HepG2 (cell line): ENCODE data around the gene SLC1A3. TPM values are rescaled to one million over a fixed set of nuclear protein-coding genes. Genes with fewer than 3 reads are reported as not detected.

ENCODE experiments used
- ATAC-seq: fragments of 200-7000 bp; cut with Tn5 transposase; 3 replicates; pipeline ENCODE4 v1.9.1; 2020; ENCODE audit warnings: mild to moderate bottlenecking, moderate library complexity
- BruUV-seq: library from RNA; stranded (reverse); fragments of 400-500 nt; replicated peaks from 2 replicates; lab custom pipeline; 2021; lab: Mats Ljungman, UMichigan
- CTCF ChIA-PET: fragments of 300-600 bp; formaldehyde crosslinking; extraction: SDS; loops from one replicate; lab custom pipeline; 2021; ENCODE audit warnings: low total read pairs, inconsistent platforms, low intra/inter-chr PET ratio; lab: Yijun Ruan, JAX
- POLR2A ChIA-PET: fragments of 350-600 bp; sonication (Branson Sonifier 250); formaldehyde crosslinking; loops from one replicate; lab custom pipeline; 2020; ENCODE audit warnings: antibody characterized with exemption, inconsistent platforms; lab: Yijun Ruan, JAX
- DNase-seq: peaks from one replicate; pipeline ENCODE4 v3.0.0-alpha.2; 2015; ENCODE audit warnings: low spot score
- FAIRE-seq: peaks from 3 replicates; lab custom pipeline; 2011; peaks lifted over from hg19 to GRCh38; lab: Jason Lieb, UNC
- H2AFZ ChIP-seq: one replicate; pipeline ENCODE4 v1.6.1; 2011; ENCODE audit warnings: low read length, inconsistent platforms
- H3K27ac ChIP-seq: fragments of 300-600 bp; 3 replicates; pipeline ENCODE4 v1.8.0; 2011; ENCODE audit warnings: mixed run types, mild to moderate bottlenecking, mixed read lengths, low read length, inconsistent platforms; ENCODE audit not compliant: insufficient read depth; ENCODE audit errors: extremely low read length
- H3K27me3 ChIP-seq, 2 experiments: fragments of 200-600 bp in 1 of 2; 2 replicates in 1 of 2; 3 replicates in 1 of 2; pipeline versions ENCODE4 v1.6.0 to v1.8.0; 2011; ENCODE audit warnings: low read length in 2 of 2, mild to moderate bottlenecking in 2 of 2, moderate library complexity in 2 of 2, inconsistent platforms in 1 of 2; ENCODE audit not compliant: insufficient read depth in 2 of 2, control insufficient read depth in 1 of 2
- H3K36me3 ChIP-seq, 2 experiments: fragments of 200-600 bp in 1 of 2; replicated peaks in 1 of 2; 2 replicates in 1 of 2; 3 replicates in 1 of 2; pipeline versions ENCODE4 v1.5.1 to v1.8.0; 2011; ENCODE audit warnings: low read length in 2 of 2, inconsistent platforms in 1 of 2; ENCODE audit not compliant: insufficient read depth in 2 of 2, control insufficient read depth in 1 of 2
- H3K4me1 ChIP-seq: 2 replicates; pipeline ENCODE4 v1.5.1; 2012; ENCODE audit warnings: low read length, inconsistent platforms; ENCODE audit not compliant: insufficient read depth
- H3K4me2 ChIP-seq: 2 replicates; pipeline ENCODE4 v1.6.0; 2011; ENCODE audit warnings: low read depth, low read length, inconsistent platforms
- H3K4me3 ChIP-seq, 3 experiments: fragments of 200-600 bp in 1 of 3; sonication (generic), shearing (Covaris generic) in 1 of 3; replicated peaks in 1 of 3; 2 replicates each; pipeline ENCODE4 v1.5.1; 2011 to 2016; ENCODE audit warnings: low read length in 3 of 3, inconsistent platforms in 2 of 3, low read depth in 2 of 3, mild to moderate bottlenecking in 2 of 3, control low read depth in 1 of 3, mixed read lengths in 1 of 3; ENCODE audit not compliant: insufficient read depth in 1 of 3
- H3K79me2 ChIP-seq: one replicate; pipeline ENCODE4 v1.6.1; 2011; ENCODE audit warnings: low read length, inconsistent platforms; ENCODE audit not compliant: insufficient read depth
- H3K9ac ChIP-seq: 2 replicates; pipeline ENCODE4 v1.6.0; 2011; ENCODE audit warnings: mild to moderate bottlenecking, low read depth, low read length, inconsistent platforms; ENCODE audit not compliant: insufficient read depth
- H3K9me3 ChIP-seq: 2 replicates; pipeline ENCODE4 v1.5.1; 2012; ENCODE audit warnings: mild to moderate bottlenecking, low read length
- H4K20me1 ChIP-seq: 2 replicates; pipeline ENCODE4 v1.6.0; 2011; ENCODE audit warnings: inconsistent platforms, mild to moderate bottlenecking, low read length, moderate library complexity; ENCODE audit not compliant: insufficient read depth
- FOXK2 ChIP-seq: fragments of 450-650 bp; IDR thresholded peaks from 2 replicates; pipeline ENCODE4 v1.6.1; 2016
- HMGA1 ChIP-seq: sonication (generic); formaldehyde crosslinking; conservative IDR thresholded peaks from 2 replicates; pipeline ENCODE4 v1.4.0; 2020; ENCODE audit warnings: missing genetic modification reagents
- HNF4G ChIP-seq, 2 experiments: sonication (generic) in 1 of 2; formaldehyde crosslinking in 1 of 2; IDR thresholded peaks; 2 replicates each; pipeline versions ENCODE4 v1.4.0 to v1.6.1; 2011 to 2020; ENCODE audit warnings: borderline replicate concordance in 2 of 2, low read depth in 2 of 2, mild to moderate bottlenecking in 2 of 2, low read length in 1 of 2, missing genetic modification reagents in 1 of 2, moderate library complexity in 1 of 2
- KLF16 ChIP-seq, 2 experiments: sonication (generic) in 1 of 2; formaldehyde crosslinking in 1 of 2; IDR thresholded peaks; 2 replicates each; pipeline versions ENCODE4 v1.6.1 to v1.8.0; 2016 to 2023; ENCODE audit warnings: missing genetic modification reagents in 2 of 2, missing compliant biosample characterization in 1 of 2
- RAD51 ChIP-seq: fragments of 450-650 bp; IDR thresholded peaks from 2 replicates; pipeline ENCODE4 v1.6.1; 2016; ENCODE audit warnings: borderline replicate concordance
- RFX5 ChIP-seq: IDR thresholded peaks from 2 replicates; pipeline ENCODE4 v1.6.1; 2011; ENCODE audit warnings: low read depth, low read length, improper control_type of control experiment
- U2AF2 ChIP-seq: fragments of 200-400 bp; formaldehyde crosslinking; IDR thresholded peaks from 2 replicates; pipeline ENCODE4 v1.6.1; 2017; ENCODE audit warnings: low read depth, mild to moderate bottlenecking, low read length
- ZEB1 ChIP-seq: IDR thresholded peaks from 2 replicates; pipeline ENCODE4 v1.6.1; 2012; ENCODE audit warnings: mild to moderate bottlenecking, low read depth, inconsistent platforms; ENCODE audit not compliant: insufficient replicate concordance
- ZNF816 ChIP-seq: sonication (generic); formaldehyde crosslinking; IDR thresholded peaks from 2 replicates; pipeline ENCODE4 v1.8.0; 2022; ENCODE audit warnings: missing genetic modification reagents, mild to moderate bottlenecking, borderline replicate concordance
- ZNF83 ChIP-seq: sonication (generic); formaldehyde crosslinking; IDR thresholded peaks from 2 replicates; pipeline ENCODE4 v1.4.0; 2020; ENCODE audit warnings: missing genetic modification reagents, mild to moderate bottlenecking, borderline replicate concordance
- whole genome bisulfite sequencing: methylation state at CpG from one replicate; pipeline ENCODE4 v1.1.6; 2017; ENCODE audit warnings: low lambda C conversion rate; 5-methylcytosine and 5-hydroxymethylcytosine counted together
- in situ Hi-C: cut with HindIII; loops from 2 replicates; pipeline ENCODE4 v1.10.0; 2017; ENCODE audit warnings: low pct_unique_long_range_greater_than_20kb; ENCODE audit not compliant: extremely low pct_ligation_motif_present
- intact Hi-C: fragments of 100-400 bp; cut with micrococcal nuclease; formaldehyde crosslinking; loops from one replicate; pipeline ENCODE4 v1.10.0; 2022; ENCODE audit not compliant: unreplicated experiment
- polyA plus RNA-seq, 8 experiments: library from polyadenylated mRNA; depleted of rRNA in 3 of 8; stranded (reverse) in 7 of 8; unstranded in 1 of 8; fragments of >200 nt; fragmentation: Illumina TruSeq in 4 of 8; extraction: Trizol in 4 of 8; gene quantifications; 2 replicates each; pipeline versions ENCODE4 v1.2.1 to v1.2.3, GENCODE V29; 2011 to 2016; ENCODE audit warnings: low read depth in 4 of 8, missing spikeins in 1 of 8, mixed read lengths in 1 of 8; ENCODE audit not compliant: insufficient read depth in 1 of 8
- total RNA-seq, 5 experiments: library from RNA; depleted of rRNA; stranded (reverse); fragments of >200 nt; fragmentation: Illumina TruSeq; extraction: Trizol; gene quantifications; 2 replicates each; pipeline ENCODE4 v1.2.3, GENCODE V29; 2016; ENCODE audit warnings: low read depth in 1 of 5
- TF ChIP-seq, protein P1 (sequence below): fragments of 450-650 bp; IDR thresholded peaks from 2 replicates; pipeline ENCODE4 v1.6.1; 2016

SLC1A3 gene
- total and polyA plus RNA-seq, 2 of the 13 experiments (the other 11 are each of a cell fraction or from before 2014, with no cell fraction given): 0.09 TPM; not detected in 1

DNA sequence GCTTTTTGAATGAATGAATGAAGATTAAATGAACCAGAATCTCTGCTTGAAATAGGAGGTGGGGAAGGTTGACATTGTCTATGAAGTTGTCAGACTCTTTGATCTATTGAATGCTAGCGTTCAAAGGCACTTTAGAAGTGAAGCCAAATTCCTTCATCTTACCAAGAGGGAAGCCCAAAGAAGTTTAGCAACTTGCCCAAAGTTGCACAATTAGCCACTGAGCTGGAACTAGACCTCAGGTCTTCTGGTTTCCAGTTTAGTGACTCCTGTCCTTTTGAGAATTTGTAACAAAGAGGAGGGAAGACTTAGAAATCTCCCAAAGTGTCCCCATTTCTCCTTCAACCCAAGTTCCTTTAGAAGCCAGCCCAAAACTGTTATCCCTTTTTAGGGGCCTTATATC lies 20.7 kb upstream of the SLC1A3 start:
- H3K4me1 ChIP-seq: 0 out of 2 replicates have a peak, but pooled peaks cover 7% of the 10 kb centered on the region
- H3K9ac ChIP-seq: no peak overlapping the region
- 0% methylated on average over 1 of the region's 1 CpG for WGBS
- H4K20me1 ChIP-seq: no peaks in the 10 kb centered on the region
- H3K27ac ChIP-seq: no peak overlapping the region
- no TSS peak for BruUV-seq
- no peaks in the 10 kb centered on the region for H3K36me3 ChIP-seq
- H3K79me2 ChIP-seq: no peaks in the 10 kb centered on the region
- ChIA-PET CTCF (no interaction called here), POLR2A (no interaction called here)
- no peak overlapping the region for H2AFZ ChIP-seq
- in situ Hi-C loops (no loop called here), intact Hi-C loops (no loop called here)
- peaks cover 0 to 5% of the 10 kb centered on the region in 2 experiments; a peak in 1 of 5 replicates for H3K27me3 ChIP-seq
- H3K4me2 ChIP-seq: no peak overlapping the region
- H3K9me3 ChIP-seq: no peaks in the 10 kb centered on the region
- TF ChIP-seq ZEB1 (no peak), U2AF2 (no peak), RFX5 (no peak), ZNF83 (CRISPR knock-in tag) (no peak), RAD51 (no peak), KLF16 (CRISPR knock-in tag; IDR thresholded peaks at IDR 0.05) (no peak), HNF4G (IDR thresholded peaks at IDR 0.05; ENCODE audit: borderline replicate concordance, low read depth, low read length) (no peak), HNF4G (CRISPR knock-in tag; IDR thresholded peaks at IDR 0.05; ENCODE audit: borderline replicate concordance, low read depth) (no peak), FOXK2 (no peak), ZNF816 (CRISPR knock-in tag) (no peak), HMGA1 (CRISPR knock-in tag) (no peak)
- TF ChIP-seq, protein P1, sequence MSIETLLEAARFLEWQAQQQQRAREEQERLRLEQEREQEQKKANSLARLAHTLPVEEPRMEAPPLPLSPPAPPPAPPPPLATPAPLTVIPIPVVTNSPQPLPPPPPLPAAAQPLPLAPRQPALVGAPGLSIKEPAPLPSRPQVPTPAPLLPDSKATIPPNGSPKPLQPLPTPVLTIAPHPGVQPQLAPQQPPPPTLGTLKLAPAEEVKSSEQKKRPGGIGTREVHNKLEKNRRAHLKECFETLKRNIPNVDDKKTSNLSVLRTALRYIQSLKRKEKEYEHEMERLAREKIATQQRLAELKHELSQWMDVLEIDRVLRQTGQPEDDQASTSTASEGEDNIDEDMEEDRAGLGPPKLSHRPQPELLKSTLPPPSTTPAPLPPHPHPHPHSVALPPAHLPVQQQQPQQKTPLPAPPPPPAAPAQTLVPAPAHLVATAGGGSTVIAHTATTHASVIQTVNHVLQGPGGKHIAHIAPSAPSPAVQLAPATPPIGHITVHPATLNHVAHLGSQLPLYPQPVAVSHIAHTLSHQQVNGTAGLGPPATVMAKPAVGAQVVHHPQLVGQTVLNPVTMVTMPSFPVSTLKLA: no peak
- DNase-seq (no peak), FAIRE-seq (no peak), ATAC-seq (no peak)
- no peak overlapping the region for H3K4me3 ChIP-seq
